GM18508 (cell line): ENCODE data around the gene MUC21.
"Not testable (repeated sequence)": the region's sequence is repeated elsewhere in the genome, so short reads cannot be mapped to it uniquely, and the experiment has no call there.

Source experiments
- ATAC-seq: cut with Tn5 transposase; IDR thresholded peaks from one replicate; pipeline ENCODE4 v1.9.1; 2021; ENCODE audit warnings: moderate number of reproducible peaks; ENCODE audit not compliant: insufficient read depth, unreplicated experiment

Gene MUC21

DNA sequence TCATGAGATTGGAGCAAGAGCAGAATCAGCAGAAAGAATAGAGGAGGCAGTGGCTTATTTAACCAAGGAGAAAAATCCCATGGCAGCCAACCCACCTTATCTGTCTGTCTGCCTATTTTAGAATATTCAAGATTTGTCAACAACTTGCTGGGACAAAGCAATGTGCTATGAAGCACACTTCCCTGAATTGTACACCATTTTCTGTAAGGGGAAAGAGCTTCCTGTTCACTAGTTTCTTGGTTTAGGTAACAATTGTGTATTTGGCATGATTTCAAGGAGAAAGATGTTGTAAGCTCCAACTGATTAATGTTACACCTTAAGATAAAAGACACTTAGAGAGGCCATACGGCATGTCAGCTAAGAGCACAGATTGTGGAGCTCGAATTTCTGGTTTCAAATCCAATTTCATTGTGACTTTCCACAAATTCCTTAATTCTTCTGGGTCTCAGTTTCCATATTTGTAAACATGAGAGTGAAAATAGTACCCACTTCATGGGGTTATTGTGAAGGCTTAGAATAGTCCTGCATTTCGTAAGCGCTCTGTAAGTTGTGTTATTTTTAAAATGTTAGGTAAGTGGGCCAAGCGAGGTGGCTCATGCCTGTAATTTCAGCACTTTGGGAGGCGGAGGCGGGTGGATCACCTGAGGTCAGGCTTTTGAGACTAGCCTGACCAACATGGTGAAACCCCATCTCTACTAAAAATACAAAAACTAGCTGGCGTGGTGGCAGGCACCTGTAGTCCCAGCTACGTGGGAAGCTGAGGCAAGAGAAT, 21.9 kb downstream of the MUC21 start:
- no peak for ATAC-seq

DNA sequence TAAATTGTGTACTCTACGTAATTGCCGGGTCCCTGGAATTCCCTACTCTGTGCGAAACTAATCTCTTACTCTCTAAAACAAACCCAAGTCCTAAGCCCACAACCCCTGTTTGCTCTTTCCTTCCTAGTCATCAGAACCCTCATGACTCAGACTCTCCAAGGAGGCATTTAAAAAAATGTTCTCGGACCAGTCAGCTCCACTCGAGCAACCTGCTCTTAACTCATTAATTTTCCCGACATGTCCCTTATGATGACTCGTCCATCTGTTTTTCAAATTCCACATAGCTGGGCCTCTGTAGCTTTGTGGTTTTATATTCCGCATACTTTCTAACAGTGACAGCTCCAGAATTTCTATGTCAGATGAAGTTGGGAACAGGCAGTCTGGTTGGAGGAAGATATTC, 24.2 kb downstream of the MUC21 start:
- ATAC-seq, result no peak

DNA sequence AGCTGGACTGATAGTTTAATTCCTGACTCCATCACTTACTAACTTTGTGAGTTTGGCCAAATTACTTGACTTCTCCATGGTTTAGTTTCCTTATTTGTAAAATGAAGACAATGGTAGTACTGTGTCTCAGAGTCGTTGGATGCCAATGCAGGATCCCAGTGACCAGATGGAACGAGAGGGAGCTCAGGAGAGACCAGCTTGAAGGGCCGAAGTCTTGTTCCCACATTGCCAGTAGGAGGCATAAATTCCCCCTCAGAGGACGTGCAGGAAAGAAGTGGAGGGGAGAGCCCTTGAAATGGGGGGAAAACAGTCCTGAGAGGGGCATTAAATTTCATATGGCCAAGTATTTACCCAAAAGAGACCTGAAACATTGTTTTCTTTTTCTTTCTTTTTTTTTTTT, 24.6 kb downstream of the MUC21 start:
- no peak for ATAC-seq

DNA sequence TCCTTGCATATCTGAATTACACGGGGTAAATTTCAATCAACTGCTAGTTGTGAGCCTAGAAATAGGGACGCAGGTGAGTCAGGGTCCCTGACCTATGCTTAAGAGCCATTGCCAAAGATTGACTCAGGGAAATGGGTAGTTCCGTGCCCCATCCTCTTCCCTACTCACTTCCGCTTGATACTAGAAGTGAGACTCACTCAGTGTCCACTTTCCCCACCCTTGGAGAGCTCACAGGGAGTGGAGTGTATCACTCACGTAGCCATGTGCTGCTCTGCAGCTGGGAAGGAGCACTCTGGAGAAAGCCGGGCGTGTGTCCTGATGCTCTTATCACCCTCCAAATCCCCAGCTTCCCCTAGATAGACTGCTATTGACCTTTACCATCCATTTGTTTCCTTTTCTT, 26.2 kb downstream of the MUC21 start:
- ATAC-seq, result no peak

DNA sequence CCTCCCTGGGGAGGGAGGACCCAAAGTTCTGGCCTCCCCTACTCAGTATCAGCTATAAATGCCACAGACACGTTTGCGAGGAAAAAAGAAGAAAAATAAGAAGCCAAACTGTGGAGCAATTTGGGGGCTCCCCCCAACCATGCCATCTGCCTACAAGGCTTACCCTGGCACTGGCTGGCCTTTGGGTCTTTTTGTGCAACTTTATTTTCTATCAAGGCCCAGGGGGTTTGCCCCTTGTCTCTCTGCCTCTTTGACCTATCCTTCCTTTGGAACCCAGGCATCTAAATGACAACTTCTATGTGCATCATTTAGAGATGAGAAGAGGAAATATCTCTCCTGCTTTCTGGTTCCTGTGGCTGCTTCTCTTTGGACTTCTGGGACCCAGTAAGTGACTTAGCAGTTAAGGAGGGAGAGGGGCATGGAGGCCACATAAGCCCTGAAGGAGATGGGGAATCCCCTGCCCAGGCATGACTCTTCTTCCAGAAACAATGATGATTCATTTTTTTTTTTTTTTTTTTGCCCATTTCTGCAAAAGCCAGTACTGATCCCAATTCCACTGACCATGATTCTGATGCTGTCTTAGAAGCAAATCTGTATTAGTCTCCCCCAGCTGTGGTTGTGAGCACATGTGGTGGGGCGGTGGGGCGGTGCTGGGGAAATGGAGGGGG, 27.0 kb downstream of the MUC21 start, which contains the start of gene MUC22:
TSS of gene MUC22 (plus strand) at position 82 of the 668 bp plus-strand sequence. CDS start at position 315, 233 bp downstream.
- no peak for ATAC-seq

GRCh38 chr6:31011153-31011552, 27.6 kb downstream of the MUC21 start:
- ATAC-seq, result no peak

DNA sequence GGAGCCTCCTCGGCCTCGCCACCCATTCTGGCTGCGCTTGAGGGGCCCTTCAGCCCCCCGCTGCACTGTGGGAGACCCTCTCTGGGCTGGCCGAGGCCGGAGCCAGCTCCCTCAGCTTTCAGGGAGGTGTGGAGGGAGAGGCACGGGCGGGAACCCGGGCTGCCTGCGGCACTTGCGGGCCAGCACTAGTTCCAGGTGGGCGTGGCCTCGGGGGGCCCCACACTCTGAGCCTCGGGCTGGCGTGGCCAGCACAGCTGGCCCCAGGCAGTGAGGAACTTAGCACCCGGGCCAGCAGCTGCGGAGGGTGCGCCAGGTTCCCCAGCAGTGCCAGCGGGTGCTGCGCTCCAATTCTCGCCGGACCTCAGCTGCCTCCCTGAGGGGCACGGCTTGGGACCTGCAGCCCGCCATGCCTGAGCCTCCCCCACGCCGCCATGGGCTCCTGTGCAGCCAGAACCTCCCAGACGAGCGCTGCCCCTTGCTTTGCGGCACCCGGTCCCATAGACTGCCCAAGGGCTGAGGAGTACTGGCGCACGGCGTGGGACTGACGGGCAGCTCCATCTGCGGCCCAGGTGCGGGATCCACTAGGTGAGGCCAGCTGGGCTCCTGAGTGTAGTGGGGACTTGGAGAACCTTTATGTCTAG, 33.3 kb downstream of the MUC21 start:
- no peak for ATAC-seq

- not testable (repeated sequence) for ATAC-seq
These were observed 33.9 kb downstream of the MUC21 start for GRCh38 chr6:31017436-31017835.

GRCh38 chr6:31020057-31020456, 36.5 kb downstream of the MUC21 start:
- ATAC-seq, result no peak

- ATAC-seq, result not testable (repeated sequence)
These were observed 37.2 kb downstream of the MUC21 start for GRCh38 chr6:31020631-31021255.

GRCh38 chr6:31021705-31022531, 38.4 kb downstream of the MUC21 start:
- ATAC-seq, result not testable (repeated sequence)

- no peak for ATAC-seq
These were observed 42.1 kb downstream of the MUC21 start for GRCh38 chr6:31025595-31025994.

DNA sequence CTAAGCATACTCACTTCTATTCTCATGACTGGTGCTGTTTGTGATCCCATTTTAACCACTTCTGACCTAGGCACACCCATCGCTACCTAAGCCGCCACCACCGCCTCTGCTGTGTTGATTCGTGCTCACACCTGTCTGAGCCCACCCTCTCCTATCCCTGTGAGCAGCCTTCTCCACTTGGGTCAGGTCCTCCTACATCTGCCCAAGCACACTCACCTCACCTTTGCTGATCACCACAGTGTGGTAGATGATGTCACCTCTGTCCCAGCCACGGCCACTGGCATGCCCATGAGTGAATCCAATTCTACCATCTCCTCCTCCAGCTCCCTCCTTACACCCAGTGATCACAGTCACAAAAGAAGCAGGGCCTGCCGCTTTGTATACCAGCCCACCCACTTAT, 47.6 kb downstream of the MUC21 start:
- ATAC-seq, result no peak

DNA sequence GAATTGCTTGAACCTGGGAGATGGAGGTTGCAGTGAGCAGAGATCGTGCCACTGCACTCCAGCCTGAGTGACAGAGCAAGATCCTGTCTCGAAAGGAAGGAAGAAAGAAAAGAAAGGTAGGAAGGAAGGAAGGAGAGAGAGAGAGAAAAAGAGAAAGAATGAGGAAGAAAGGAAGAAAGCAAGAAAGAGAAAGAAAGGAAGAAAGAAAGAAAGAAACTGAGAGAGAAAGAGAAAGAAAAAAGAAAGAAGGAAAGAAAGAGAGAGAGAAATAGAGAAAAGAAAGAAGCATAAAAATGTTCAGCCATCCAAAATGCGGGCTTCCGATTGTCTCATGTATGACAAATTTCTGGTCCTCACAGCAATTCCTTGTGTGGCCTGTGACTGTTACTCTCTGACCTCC, 49.6 kb downstream of the MUC21 start:
- no peak for ATAC-seq

DNA sequence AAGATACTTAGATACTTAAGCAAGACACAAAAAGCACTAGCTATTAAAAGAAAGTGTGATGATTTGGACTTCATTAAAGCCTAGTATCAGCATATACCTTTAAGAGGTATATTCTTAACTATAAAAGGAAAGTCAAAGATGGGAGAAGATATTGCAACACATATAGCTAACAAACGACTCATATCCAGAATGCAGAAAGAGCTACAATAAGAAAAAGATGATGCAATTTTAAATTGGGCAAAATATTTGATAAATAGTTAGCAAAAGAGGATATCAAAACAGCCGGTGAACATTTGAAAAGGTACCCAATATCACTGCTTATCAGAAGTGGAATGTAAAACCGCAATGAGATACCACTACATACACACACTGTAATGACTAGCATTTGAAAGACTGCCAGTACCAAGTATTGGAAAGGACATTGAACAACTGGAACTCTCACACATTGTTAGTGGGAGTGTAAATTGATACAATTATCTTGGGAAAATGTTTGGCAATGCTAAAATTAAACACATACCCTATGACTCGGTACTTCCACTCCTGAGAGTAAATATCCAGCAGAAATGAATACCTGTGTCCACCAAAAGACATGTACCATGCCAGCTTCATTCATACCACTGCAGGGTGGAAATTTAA, 52.5 kb downstream of the MUC21 start:
- ATAC-seq, result no peak

GRCh38 chr6:31037169-31037568, 53.7 kb downstream of the MUC21 start:
- no peak for ATAC-seq

GRCh38 chr6:31037682-31038081, 54.2 kb downstream of the MUC21 start:
- ATAC-seq, result no peak

DNA sequence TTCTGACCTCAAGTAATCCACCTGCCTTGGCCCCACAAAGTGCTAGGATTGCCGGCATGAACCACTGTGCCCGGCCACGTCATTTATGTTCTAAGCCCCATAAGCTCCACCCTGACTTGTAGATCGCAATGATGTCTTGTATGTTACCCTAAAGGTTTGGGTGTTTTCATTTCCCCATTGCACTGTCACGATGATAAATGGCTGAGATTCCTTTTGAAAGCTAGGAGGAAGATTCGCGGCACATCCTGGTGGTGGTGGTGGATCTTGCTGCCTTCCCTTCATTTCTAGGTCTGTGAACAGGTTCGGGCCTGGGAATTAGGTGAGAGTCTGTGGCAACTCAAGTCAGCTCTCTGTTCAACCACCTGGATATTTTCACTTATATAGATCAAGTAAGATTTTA, 55.0 kb downstream of the MUC21 start:
- ATAC-seq, result no peak
